Activated T-helper 2 cell treated with anti-CD3 and anti-CD28 coated beads, Interferon-gamma antibody, Interleukin-2, Interleukin-4, amounts not matched to agents 10 μg/mL and 5 μg/mL and 100 μg/mL, durations not matched to agents 14 hours and 24 hours and 36 hours (primary cell): ENCODE data around the gene DGKI. TPM values are rescaled to one million over a fixed set of nuclear protein-coding genes. Genes with fewer than 3 reads are reported as not detected.
"Not testable (repeated sequence)": the region's sequence is repeated elsewhere in the genome, so short reads cannot be mapped to it uniquely, and the experiment has no call there.

Experiments
- DNase-seq: peaks from one replicate; pipeline ENCODE4 v3.0.0; 2021; ENCODE audit warnings: low spot score
- H3K27ac Mint-ChIP-seq: one replicate; pipeline ENCODE4 v1.8.0; 2021; ENCODE audit warnings: mixed read lengths
- H3K27me3 Mint-ChIP-seq: one replicate; pipeline ENCODE4 v1.8.0; 2021; ENCODE audit warnings: low read depth, mixed read lengths
- H3K36me3 Mint-ChIP-seq: one replicate; pipeline ENCODE4 v1.8.0; 2021; ENCODE audit warnings: low read depth, mixed read lengths
- H3K4me1 Mint-ChIP-seq: one replicate; pipeline ENCODE4 v1.8.0; 2021; ENCODE audit warnings: low read depth, mixed read lengths
- H3K4me3 Mint-ChIP-seq: one replicate; pipeline ENCODE4 v1.8.0; 2021; ENCODE audit warnings: low read depth, mild to moderate bottlenecking, moderate library complexity, mixed read lengths
- H3K9me3 Mint-ChIP-seq: one replicate; pipeline ENCODE4 v1.8.0; 2021; ENCODE audit warnings: mixed read lengths
- intact Hi-C: fragments of 100-400 bp; cut with micrococcal nuclease; formaldehyde crosslinking; loops from one replicate; pipeline ENCODE4 v1.15.1; 2023
- total RNA-seq: library from RNA; stranded (reverse); gene quantifications from 2 replicates; pipeline ENCODE4 v1.2.3, GENCODE V29; 2022

The DGKI gene
- total RNA-seq, 1 donor from 2014 or later: 3.9 TPM

DNA sequence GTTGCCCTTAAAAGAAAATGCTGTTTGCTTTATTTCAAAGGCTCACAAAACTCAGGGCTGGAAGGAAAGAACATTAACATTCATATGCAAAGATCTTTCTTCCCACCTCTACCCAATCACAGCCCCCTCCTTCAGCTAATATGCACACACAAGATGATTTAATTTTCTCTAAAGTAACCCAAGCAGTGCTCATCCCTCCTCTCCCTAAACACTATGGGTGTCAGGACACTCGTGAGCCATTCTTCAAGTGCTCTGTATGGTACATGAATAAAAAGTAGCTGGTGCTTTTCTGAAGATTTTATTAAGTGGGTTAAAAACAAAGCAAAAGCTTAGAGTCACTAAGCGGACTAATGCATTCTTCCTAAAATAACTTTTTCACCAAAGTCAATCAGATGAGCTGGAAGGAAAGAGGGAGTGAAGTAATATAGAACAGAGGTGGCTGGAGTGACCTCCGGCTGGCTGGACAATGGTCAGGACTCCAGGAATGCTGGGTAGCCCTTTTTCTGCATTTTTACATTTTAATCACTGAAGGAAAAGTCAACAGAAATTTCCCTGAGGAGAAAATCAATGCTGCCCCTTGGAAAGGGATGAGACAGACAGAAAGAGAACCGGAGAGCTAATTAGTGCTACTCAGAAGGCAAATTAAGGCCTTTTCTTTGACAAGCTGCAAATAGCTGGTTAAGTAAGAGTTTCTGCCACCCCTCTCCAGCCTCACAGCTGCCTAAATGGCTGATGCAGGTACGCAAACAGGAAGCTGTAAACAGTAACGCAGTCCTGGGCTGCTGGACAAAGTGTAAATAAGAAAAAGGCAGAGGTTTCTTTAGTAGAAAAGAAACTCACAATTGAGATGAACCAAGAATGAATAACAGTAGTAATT is 6.6 kb downstream of the DGKI start:
- no peaks in the 10 kb centered on the region for H3K9me3 Mint-ChIP-seq
- no peak overlapping the region for H3K27ac Mint-ChIP-seq
- H3K27me3 Mint-ChIP-seq: peaks cover 37% of the 10 kb centered on the region
- no peak for DNase-seq
- H3K36me3 Mint-ChIP-seq: no peaks in the 10 kb centered on the region
- H3K4me3 Mint-ChIP-seq: no peak overlapping the region
- intact Hi-C loops: no loop called here
- no peaks in the 10 kb centered on the region for H3K4me1 Mint-ChIP-seq

- DNase-seq: no peak
- no peaks in the 10 kb centered on the region for H3K36me3 Mint-ChIP-seq
- H3K27me3 Mint-ChIP-seq: peaks cover 24% of the 10 kb centered on the region
- H3K4me3 Mint-ChIP-seq: no peak overlapping the region
- no peaks in the 10 kb centered on the region for H3K4me1 Mint-ChIP-seq
- no peak overlapping the region for H3K27ac Mint-ChIP-seq
- H3K9me3 Mint-ChIP-seq: no peaks in the 10 kb centered on the region
- intact Hi-C loops: no loop called here
Measured at GRCh38 chr7:137838706-137839315, 8.0 kb downstream of the DGKI start.

GRCh38 chr7:137836541-137836940 is 10.2 kb downstream of the DGKI start:
- peaks cover 13% of the 10 kb centered on the region for H3K9me3 Mint-ChIP-seq
- DNase-seq: no peak
- no peak overlapping the region for H3K4me3 Mint-ChIP-seq
- H3K4me1 Mint-ChIP-seq: no peaks in the 10 kb centered on the region
- H3K36me3 Mint-ChIP-seq: no peaks in the 10 kb centered on the region
- H3K27me3 Mint-ChIP-seq: peaks cover 14% of the 10 kb centered on the region
- intact Hi-C loops: no loop called here
- no peak overlapping the region for H3K27ac Mint-ChIP-seq

GRCh38 chr7:137836113-137836509 is 10.7 kb downstream of the DGKI start:
- H3K4me3 Mint-ChIP-seq: no peak overlapping the region
- no peaks in the 10 kb centered on the region for H3K4me1 Mint-ChIP-seq
- H3K9me3 Mint-ChIP-seq: peaks cover 14% of the 10 kb centered on the region
- no peaks in the 10 kb centered on the region for H3K36me3 Mint-ChIP-seq
- peaks cover 14% of the 10 kb centered on the region for H3K27me3 Mint-ChIP-seq
- DNase-seq: no peak
- intact Hi-C loops: no loop called here
- no peak overlapping the region for H3K27ac Mint-ChIP-seq

DNA sequence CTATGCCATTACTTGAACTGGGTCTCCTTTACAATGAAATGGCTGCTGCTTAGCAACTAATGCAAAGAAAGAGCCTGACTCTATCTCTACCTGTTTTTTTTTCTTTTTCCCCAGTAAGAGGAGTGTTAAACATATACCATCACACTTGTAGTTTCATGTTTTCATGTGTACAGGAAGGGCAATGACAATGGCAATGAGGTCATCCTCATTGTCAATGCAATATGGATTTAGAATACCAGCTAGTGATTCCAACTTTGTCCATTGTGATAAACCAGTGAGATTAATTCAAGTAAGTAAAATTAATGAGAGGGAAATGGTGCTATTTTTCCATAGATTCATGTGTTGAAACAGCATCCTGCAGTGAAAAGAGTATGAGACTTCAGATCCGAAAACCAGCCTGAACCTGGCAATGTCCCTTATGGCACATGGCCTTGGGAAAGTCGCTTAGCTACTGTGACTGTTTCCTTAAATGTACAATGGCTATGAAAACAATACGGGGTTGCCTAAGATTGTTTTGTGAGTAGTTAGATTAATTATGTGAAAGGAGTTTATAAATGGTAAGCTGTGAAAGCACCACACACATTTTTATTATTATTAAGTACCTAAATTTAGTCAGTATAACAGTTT is 11.2 kb downstream of the DGKI start:
- intact Hi-C loops: no loop called here
- H3K36me3 Mint-ChIP-seq: no peaks in the 10 kb centered on the region
- no peaks in the 10 kb centered on the region for H3K4me1 Mint-ChIP-seq
- H3K9me3 Mint-ChIP-seq: peaks cover 17% of the 10 kb centered on the region
- H3K4me3 Mint-ChIP-seq: no peak overlapping the region
- H3K27ac Mint-ChIP-seq: no peak overlapping the region
- H3K27me3 Mint-ChIP-seq: peaks cover 13% of the 10 kb centered on the region
- no peak for DNase-seq

- Mint-ChIP-seq H3K36me3 (no peaks in the 10 kb centered on the region), H3K9me3 (peaks cover 17% of the 10 kb centered on the region), H3K4me1 (no peaks in the 10 kb centered on the region), H3K4me3 (no peak overlapping the region), H3K27me3 (peaks cover 8% of the 10 kb centered on the region), H3K27ac (no peak overlapping the region)
- no peak for DNase-seq
- intact Hi-C loops: no loop called here
Measured at GRCh38 chr7:137834552-137834951, 12.2 kb downstream of the DGKI start.

- H3K9me3 Mint-ChIP-seq: peaks cover 17% of the 10 kb centered on the region
- H3K4me1 Mint-ChIP-seq, H3K4me3 Mint-ChIP-seq, H3K36me3 Mint-ChIP-seq, H3K27me3 Mint-ChIP-seq, intact Hi-C loops, DNase-seq, H3K27ac Mint-ChIP-seq: not testable (repeated sequence)
Measured at GRCh38 chr7:137832990-137833389, 13.8 kb downstream of the DGKI start.

DNA sequence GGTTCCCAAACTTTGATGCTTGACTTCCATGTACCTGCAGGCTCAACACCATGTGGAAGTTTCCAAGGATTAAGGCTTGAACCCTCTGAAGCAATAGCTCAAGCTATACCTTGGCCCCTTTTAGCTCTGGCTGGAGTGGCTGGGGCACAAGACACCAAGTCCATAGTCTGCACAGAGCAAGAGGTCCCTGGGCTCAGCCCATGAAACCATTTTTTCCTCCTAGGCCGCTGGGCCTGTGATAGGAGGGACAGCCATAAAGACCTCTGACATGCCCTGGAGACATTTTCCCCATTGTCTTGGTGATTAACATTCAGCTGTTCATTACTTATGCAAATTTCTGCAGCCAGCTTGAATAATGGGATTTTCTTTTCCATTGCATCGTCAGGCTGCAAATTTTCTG is 14.4 kb downstream of the DGKI start:
- no peaks in the 10 kb centered on the region for H3K4me1 Mint-ChIP-seq
- DNase-seq: no peak
- no peaks in the 10 kb centered on the region for H3K36me3 Mint-ChIP-seq
- H3K27ac Mint-ChIP-seq: no peak overlapping the region
- peaks cover 17% of the 10 kb centered on the region for H3K9me3 Mint-ChIP-seq
- no peak overlapping the region for H3K4me3 Mint-ChIP-seq
- H3K27me3 Mint-ChIP-seq: peaks cover 3% of the 10 kb centered on the region
- intact Hi-C loops: no loop called here

DNA sequence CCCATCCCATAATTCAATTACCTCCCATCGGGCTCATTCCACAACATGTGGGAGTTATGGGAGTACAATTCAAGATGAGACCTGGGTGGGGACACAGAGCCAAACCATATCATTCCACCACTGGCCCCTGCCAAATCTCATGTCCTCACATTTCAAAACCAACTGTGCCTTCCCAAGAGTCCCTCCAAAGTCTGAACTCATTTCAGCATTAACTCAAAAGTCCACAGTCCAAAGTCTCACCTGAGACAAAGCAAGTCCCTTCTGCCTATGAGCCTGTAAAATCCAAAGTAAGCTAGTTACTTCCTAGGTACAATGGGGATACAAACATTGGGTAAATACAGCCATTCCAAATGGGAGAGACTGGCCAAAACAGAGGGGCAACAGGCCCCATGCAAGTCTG is 15.2 kb downstream of the DGKI start:
- H3K4me1 Mint-ChIP-seq, DNase-seq, intact Hi-C loops, H3K36me3 Mint-ChIP-seq, H3K4me3 Mint-ChIP-seq, H3K27me3 Mint-ChIP-seq, H3K27ac Mint-ChIP-seq: not testable (repeated sequence)
- peaks cover 17% of the 10 kb centered on the region for H3K9me3 Mint-ChIP-seq

DNA sequence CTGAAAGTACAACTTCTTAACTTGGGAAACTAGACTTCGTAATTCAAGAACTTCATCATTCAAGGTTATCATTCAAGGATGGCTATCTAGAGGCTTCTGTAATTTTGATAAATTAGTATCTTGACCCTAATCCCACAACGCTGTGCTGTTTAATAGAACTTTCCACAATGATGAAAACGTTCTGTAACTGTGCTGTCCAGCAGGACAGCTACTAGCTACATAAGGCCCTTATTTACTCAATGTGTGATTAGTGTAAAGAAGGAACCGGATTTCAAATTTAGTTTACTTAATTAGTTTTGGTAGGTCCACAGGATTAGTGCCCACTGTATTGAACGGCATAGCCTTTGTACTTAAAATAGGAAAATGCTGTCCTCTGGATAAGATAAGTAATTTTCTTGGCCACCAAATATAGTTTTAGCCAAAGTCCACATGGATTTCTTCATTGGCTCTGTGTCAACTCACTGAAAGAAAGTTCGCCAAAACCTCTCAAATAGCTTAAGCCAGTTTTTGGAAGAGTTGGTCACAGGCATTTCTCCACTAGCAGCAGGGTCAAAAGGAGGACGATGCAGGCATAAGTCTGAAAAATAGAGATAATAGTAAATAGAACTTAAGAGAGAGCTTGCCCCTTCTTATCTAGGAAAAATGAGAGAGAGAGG is 17.3 kb downstream of the DGKI start:
- Mint-ChIP-seq H3K27ac (no peak overlapping the region), H3K4me1 (no peaks in the 10 kb centered on the region), H3K4me3 (no peak overlapping the region), H3K36me3 (no peaks in the 10 kb centered on the region), H3K27me3 (peaks cover 1% of the 10 kb centered on the region), H3K9me3 (peaks cover 17% of the 10 kb centered on the region)
- intact Hi-C loops: no loop called here
- no peak for DNase-seq

- H3K9me3 Mint-ChIP-seq: peaks cover 15% of the 10 kb centered on the region
- no peaks in the 10 kb centered on the region for H3K36me3 Mint-ChIP-seq
- peaks cover 2% of the 10 kb centered on the region for H3K27me3 Mint-ChIP-seq
- no peak for DNase-seq
- intact Hi-C loops: no loop called here
- no peaks in the 10 kb centered on the region for H3K4me1 Mint-ChIP-seq
- H3K27ac Mint-ChIP-seq: no peak overlapping the region
- H3K4me3 Mint-ChIP-seq: no peak overlapping the region
Measured at GRCh38 chr7:137828456-137828855, 18.3 kb downstream of the DGKI start.

- no peaks in the 10 kb centered on the region for H3K9me3 Mint-ChIP-seq
- no peak for DNase-seq
- H3K4me3 Mint-ChIP-seq: no peak overlapping the region
- H3K4me1 Mint-ChIP-seq: no peaks in the 10 kb centered on the region
- peaks cover 11% of the 10 kb centered on the region for H3K27me3 Mint-ChIP-seq
- H3K27ac Mint-ChIP-seq: no peak overlapping the region
- intact Hi-C loops: no loop called here
- no peaks in the 10 kb centered on the region for H3K36me3 Mint-ChIP-seq
Measured at GRCh38 chr7:137825489-137825888, 21.3 kb downstream of the DGKI start.
